Naive thymus-derived CD4-positive, alpha-beta T cell (primary cell): Measurements from ENCODE around the gene SORCS2. TPM values are rescaled to one million over a fixed set of nuclear protein-coding genes. Genes with fewer than 3 reads are reported as not detected.

ENCODE experiments used
- ATAC-seq: fragments of 150-1000 bp; cut with Tn5 transposase; 2 replicates; pipeline ENCODE4 v1.10.0; 2021; ENCODE audit warnings: mild to moderate bottlenecking, moderate library complexity
- CTCF ChIA-PET: fragments of 350-600 bp; sonication (Branson Sonifier 250); formaldehyde crosslinking; loops from one replicate; lab custom pipeline; 2021; ENCODE audit warnings: antibody characterized with exemption; lab: Charles Lee
- POLR2A ChIA-PET: fragments of 350-600 bp; sonication (Branson Sonifier 250); formaldehyde crosslinking; loops from one replicate; lab custom pipeline; 2021; ENCODE audit warnings: antibody characterized with exemption, inconsistent platforms; lab: Charles Lee
- DNase-seq, 9 donors: peaks; one replicate each; pipeline versions ENCODE4 v3.0.0 to v3.0.0-alpha.2; 2020 to 2022; ENCODE audit warnings: mixed read lengths in 1 of 9
- H3K27ac ChIP-seq: one replicate; pipeline ENCODE4 v1.7.0; 2013; ENCODE audit warnings: mild to moderate bottlenecking, low read depth, low read length, moderate library complexity
- H3K27me3 ChIP-seq, 2 donors: one replicate each; pipeline ENCODE4 v1.7.0; 2013; ENCODE audit warnings: low read length in 2 of 2, mild to moderate bottlenecking in 2 of 2, moderate library complexity in 2 of 2; ENCODE audit not compliant: control insufficient read depth in 2 of 2, insufficient read depth in 2 of 2
- H3K36me3 ChIP-seq, 3 experiments: 1 replicate in 2 of 3; 2 replicates in 1 of 3; pipeline ENCODE4 v1.7.0; 2013; ENCODE audit warnings: low read length in 3 of 3, mild to moderate bottlenecking in 3 of 3, moderate library complexity in 1 of 3; ENCODE audit not compliant: insufficient read depth in 3 of 3, control insufficient read depth in 2 of 3
- H3K4me1 ChIP-seq, 2 donors: one replicate each; pipeline ENCODE4 v1.7.0; 2013; ENCODE audit warnings: low read length in 2 of 2, mild to moderate bottlenecking in 2 of 2, moderate library complexity in 1 of 2; ENCODE audit not compliant: control insufficient read depth in 2 of 2, insufficient read depth in 2 of 2
- H3K4me3 ChIP-seq: 2 replicates; pipeline ENCODE4 v1.7.0; 2013; ENCODE audit warnings: mild to moderate bottlenecking, low read length
- H3K9me3 ChIP-seq, 3 experiments: 1 replicate in 2 of 3; 2 replicates in 1 of 3; pipeline ENCODE4 v1.7.0; 2013; ENCODE audit warnings: low read length in 3 of 3; ENCODE audit not compliant: control insufficient read depth in 2 of 3
- H3K27ac Mint-ChIP-seq, 9 donors: one replicate each; pipeline ENCODE4 v1.8.0; 2020 to 2022; ENCODE audit warnings: mixed read lengths in 9 of 9, mild to moderate bottlenecking in 8 of 9, moderate library complexity in 5 of 9, inconsistent platforms in 2 of 9
- H3K27me3 Mint-ChIP-seq, 5 donors: one replicate each; pipeline ENCODE4 v1.8.0; 2021 to 2022; ENCODE audit warnings: mixed read lengths in 5 of 5, mild to moderate bottlenecking in 1 of 5
- H3K36me3 Mint-ChIP-seq, 5 donors: one replicate each; pipeline ENCODE4 v1.8.0; 2020 to 2022; ENCODE audit warnings: mixed read lengths in 5 of 5, mild to moderate bottlenecking in 3 of 5, inconsistent platforms in 1 of 5
- H3K4me1 Mint-ChIP-seq, 7 donors: one replicate each; pipeline ENCODE4 v1.8.0; 2020 to 2022; ENCODE audit warnings: mixed read lengths in 7 of 7, mild to moderate bottlenecking in 3 of 7, inconsistent platforms in 1 of 7
- H3K4me3 Mint-ChIP-seq, 10 donors: one replicate each; pipeline ENCODE4 v1.8.0; 2020 to 2022; ENCODE audit warnings: mild to moderate bottlenecking in 10 of 10, mixed read lengths in 10 of 10, moderate library complexity in 6 of 10, inconsistent platforms in 2 of 10
- H3K9me3 Mint-ChIP-seq, 11 donors: one replicate each; pipeline ENCODE4 v1.8.0; 2020 to 2022; ENCODE audit warnings: mixed read lengths in 11 of 11, mild to moderate bottlenecking in 4 of 11, inconsistent platforms in 1 of 11, moderate library complexity in 1 of 11
- intact Hi-C, 2 donors: fragments of 100-400 bp; cut with micrococcal nuclease; formaldehyde crosslinking; loops; one replicate each; pipeline ENCODE4 v1.15.1; 2023
- polyA plus RNA-seq, 2 donors: library from polyadenylated mRNA; unstranded; fragments of 300-500 nt; fragmentation: Illumina TruSeq; gene quantifications; one replicate each; pipeline ENCODE4 v1.2.3, GENCODE V29; 2021
- total RNA-seq, 6 experiments: library from RNA in 5 of 6; stranded (reverse) in 5 of 6; gene quantifications; 1 replicate in 5 of 6; 2 replicates in 1 of 6; pipeline ENCODE4 v1.2.3 and lab custom pipeline; 2021 to 2026

Gene SORCS2
- total and polyA plus RNA-seq, 7 experiments from 2014 or later, result 0.10 TPM; not detected in 6

DNA sequence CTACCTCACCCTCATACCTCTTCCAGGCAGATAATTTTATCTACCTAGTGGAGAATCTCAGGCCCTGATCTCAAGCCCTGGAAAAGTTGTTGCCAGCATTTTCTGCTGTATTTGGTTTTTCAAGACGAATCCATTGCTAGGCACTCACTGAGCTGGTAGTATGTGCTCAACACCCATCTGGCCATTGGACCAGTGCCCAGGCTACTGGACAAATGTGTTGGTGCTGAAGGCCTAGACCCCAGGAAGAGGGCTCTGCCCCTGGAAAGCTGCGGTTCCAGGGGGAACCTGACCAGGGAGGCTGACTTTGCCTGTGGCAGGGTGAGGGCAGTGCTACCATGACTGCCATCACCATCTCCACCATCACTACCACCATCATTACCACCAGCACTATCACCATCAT lies 170.0 kb downstream of the SORCS2 start:
- intact Hi-C loops, result no loop called here
- CTCF ChIA-PET, result interaction anchor here (0.6 kb wide), 1 partner anchor 364 kb away, joined by 4 read pairs; no protein-coding TSS in a partner anchor
- H3K4me3 ChIP-seq, result no peak overlapping the region
- Mint-ChIP-seq H3K4me1 (peaks cover 0 to 4% (median 0%) of the 10 kb centered on the region in 7 donors), H3K36me3 (no peaks in the 10 kb centered on the region), H3K27ac (no peak overlapping the region), H3K9me3 (peaks cover 0 to 3% (median 0%) of the 10 kb centered on the region in 11 donors), H3K4me3 (no peak overlapping the region), H3K27me3 (peaks cover 0 to 18% (median 5%) of the 10 kb centered on the region in 5 donors)
- no peak for DNase-seq
- H3K27ac ChIP-seq, result no peak overlapping the region
- H3K4me1 ChIP-seq, result no peaks in the 10 kb centered on the region
- no peaks in the 10 kb centered on the region for H3K27me3 ChIP-seq
- POLR2A ChIA-PET, result no interaction called here
- no peak for ATAC-seq
- H3K9me3 ChIP-seq, result no peaks in the 10 kb centered on the region
- no peaks in the 10 kb centered on the region for H3K36me3 ChIP-seq

DNA sequence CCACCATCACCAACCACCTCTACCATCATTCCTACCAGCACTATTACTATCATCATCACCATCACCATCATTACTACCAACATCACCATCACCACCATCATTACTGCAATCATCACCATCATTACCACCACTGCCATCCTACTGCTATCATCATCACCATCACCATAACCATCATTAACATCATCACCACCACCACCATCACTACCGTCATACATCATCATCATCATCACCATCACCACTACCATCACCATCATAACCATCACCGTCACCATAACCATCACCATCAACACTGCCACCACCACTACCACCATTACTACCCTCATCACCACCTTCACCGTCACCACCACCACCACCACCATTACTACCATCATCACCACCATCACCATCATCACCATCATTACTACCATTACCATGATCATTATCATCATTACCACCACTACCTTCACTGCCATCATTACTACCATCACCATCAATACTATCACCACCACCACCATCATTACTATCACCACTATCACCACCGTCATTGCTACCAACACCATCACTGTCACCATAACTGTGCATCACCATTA lies 170.6 kb downstream of the SORCS2 start:
- ATAC-seq, result no peak
- ChIA-PET CTCF (no interaction called here), POLR2A (no interaction called here)
- H3K4me3 ChIP-seq, result no peak overlapping the region
- Mint-ChIP-seq H3K36me3 (no peaks in the 10 kb centered on the region), H3K27me3 (peaks cover 0 to 18% (median 5%) of the 10 kb centered on the region in 5 donors), H3K4me1 (peaks cover 0 to 4% (median 0%) of the 10 kb centered on the region in 7 donors), H3K27ac (no peak overlapping the region), H3K4me3 (no peak overlapping the region), H3K9me3 (peaks cover 0 to 3% (median 0%) of the 10 kb centered on the region in 11 donors)
- H3K27me3 ChIP-seq, result no peaks in the 10 kb centered on the region
- no peaks in the 10 kb centered on the region for H3K4me1 ChIP-seq
- no peaks in the 10 kb centered on the region for H3K9me3 ChIP-seq
- H3K36me3 ChIP-seq, result no peaks in the 10 kb centered on the region
- intact Hi-C loops, result no loop called here
- DNase-seq, result no peak
- no peak overlapping the region for H3K27ac ChIP-seq

DNA sequence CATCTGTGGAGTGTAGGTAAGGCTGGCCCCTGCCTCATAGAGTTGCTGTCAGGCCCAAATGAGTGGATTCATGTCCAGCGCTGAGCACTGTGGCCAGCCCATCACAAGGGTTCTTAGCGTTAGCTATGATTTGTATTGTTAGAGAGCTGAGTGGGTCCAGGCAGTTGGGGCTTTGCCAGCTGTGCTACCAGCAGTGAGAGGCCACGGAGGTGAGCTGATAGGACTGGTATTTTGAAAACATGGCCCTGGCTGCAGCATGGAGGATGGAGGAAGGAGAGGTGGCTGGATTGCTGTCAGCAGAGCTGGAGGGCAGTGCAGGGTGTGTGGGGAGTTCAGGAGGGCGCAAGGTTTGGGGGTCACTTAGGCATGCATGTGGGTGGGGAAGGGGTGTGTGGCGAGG lies 172.6 kb downstream of the SORCS2 start:
- H3K4me3 ChIP-seq, result no peak overlapping the region
- intact Hi-C loops, result no loop called here
- DNase-seq (no peak), ATAC-seq (no peak)
- H3K36me3 ChIP-seq, result no peaks in the 10 kb centered on the region
- CTCF ChIA-PET, result no interaction called here
- Mint-ChIP-seq H3K27ac (no peak overlapping the region), H3K4me1 (peaks cover 0 to 4% (median 0%) of the 10 kb centered on the region in 7 donors), H3K4me3 (no peak overlapping the region), H3K27me3 (peaks cover 0 to 29% (median 5%) of the 10 kb centered on the region in 5 donors), H3K9me3 (peaks cover 0 to 3% (median 0%) of the 10 kb centered on the region in 11 donors), H3K36me3 (no peaks in the 10 kb centered on the region)
- H3K27ac ChIP-seq, result no peak overlapping the region
- H3K4me1 ChIP-seq, result no peaks in the 10 kb centered on the region
- POLR2A ChIA-PET, result no interaction called here
- no peaks in the 10 kb centered on the region for H3K27me3 ChIP-seq
- H3K9me3 ChIP-seq, result no peaks in the 10 kb centered on the region

DNA sequence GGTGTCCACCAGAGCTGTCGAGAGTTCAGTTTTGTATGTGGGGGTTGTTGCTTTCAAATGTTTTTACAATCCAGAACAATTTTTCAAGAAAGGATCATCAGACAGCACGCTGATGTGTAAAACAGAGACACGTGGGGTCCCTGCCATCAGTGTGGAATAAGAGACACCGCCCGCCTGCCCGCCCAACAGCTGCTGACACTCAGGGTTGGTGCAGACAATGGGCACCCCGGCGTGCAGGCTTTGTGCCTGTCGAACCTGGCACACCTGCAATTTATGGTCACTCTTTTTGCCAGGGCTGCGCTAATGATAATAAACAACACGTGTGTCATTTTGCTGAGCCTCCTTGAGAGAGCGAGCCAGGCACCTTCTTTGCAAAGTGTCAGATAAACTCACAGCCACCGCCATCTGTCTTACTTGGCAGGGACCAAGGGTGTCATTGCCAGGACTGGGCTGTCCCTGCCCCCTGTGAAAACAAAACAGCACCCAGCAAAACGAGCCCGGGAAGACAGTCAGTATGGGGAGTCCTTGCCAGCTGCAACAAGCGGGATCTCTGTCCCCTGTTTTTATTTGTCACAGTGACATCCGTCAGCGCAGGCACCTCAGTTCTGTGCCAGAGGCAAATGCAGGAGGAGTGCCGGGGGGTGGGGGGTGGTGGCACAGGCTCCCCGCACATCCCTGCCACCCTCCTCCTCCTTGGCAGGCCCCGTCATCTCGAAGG lies 173.3 kb downstream of the SORCS2 start:
- H3K36me3 Mint-ChIP-seq, result no peaks in the 10 kb centered on the region
- no peaks in the 10 kb centered on the region for H3K36me3 ChIP-seq
- H3K27me3 ChIP-seq, result no peaks in the 10 kb centered on the region
- ChIA-PET POLR2A (no interaction called here), CTCF (no interaction called here)
- no peak overlapping the region for H3K4me3 Mint-ChIP-seq
- intact Hi-C loops, result no loop called here
- H3K4me1 Mint-ChIP-seq, result peaks cover 0 to 4% (median 0%) of the 10 kb centered on the region in 7 donors
- peaks cover 0 to 3% (median 0%) of the 10 kb centered on the region in 11 donors for H3K9me3 Mint-ChIP-seq
- no peak overlapping the region for H3K27ac Mint-ChIP-seq
- no peak overlapping the region for H3K4me3 ChIP-seq
- no peak for ATAC-seq
- peaks cover 0 to 29% (median 5%) of the 10 kb centered on the region in 5 donors for H3K27me3 Mint-ChIP-seq
- DNase-seq, result no peak
- H3K4me1 ChIP-seq, result no peaks in the 10 kb centered on the region
- no peak overlapping the region for H3K27ac ChIP-seq
- no peaks in the 10 kb centered on the region for H3K9me3 ChIP-seq

DNA sequence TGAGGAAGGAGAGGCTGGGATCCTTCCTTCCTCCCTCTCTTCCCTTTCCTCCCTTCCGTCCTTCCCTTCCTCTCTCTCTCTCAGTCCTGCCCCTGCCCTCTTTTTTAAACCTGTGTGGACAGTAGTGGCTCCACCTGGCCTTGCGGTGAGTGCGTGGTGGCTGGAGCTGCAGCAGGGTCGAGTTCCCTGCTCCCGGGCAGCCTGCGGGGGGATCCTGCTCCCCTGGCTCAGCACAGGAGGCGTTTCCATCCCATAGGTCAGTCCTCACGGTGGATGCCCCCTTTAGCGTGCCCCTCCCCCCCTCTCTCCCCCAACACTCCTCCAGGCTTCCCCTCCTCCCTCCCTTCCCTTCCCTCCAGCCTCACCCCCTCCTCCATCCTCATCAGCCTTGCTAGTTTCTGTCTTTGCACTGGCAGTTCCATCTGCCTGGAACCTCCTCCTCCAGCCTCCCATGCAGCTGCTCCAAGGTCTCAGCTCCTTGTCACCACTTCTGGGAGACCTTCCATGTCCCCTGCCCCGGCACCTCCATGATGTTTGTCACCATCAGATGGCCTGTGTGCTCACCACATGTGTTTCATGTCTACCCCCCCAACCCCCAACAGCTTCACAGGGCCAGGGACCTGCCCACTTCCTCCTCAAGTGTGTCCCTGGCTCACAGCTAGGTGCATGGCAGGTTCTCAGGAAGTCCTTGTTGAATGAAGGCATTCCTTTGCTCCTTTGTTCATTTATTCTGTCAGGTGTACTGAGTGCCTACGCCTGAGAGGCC lies 174.0 kb downstream of the SORCS2 start:
- ChIA-PET POLR2A (no interaction called here), CTCF (no interaction called here)
- H3K36me3 Mint-ChIP-seq, result no peaks in the 10 kb centered on the region
- peaks cover 0 to 3% (median 0%) of the 10 kb centered on the region in 11 donors for H3K9me3 Mint-ChIP-seq
- H3K36me3 ChIP-seq, result no peaks in the 10 kb centered on the region
- peaks cover 0 to 4% (median 0%) of the 10 kb centered on the region in 7 donors for H3K4me1 Mint-ChIP-seq
- H3K27ac Mint-ChIP-seq, result no peak overlapping the region
- DNase-seq (no peak), ATAC-seq (peak; percentile 10)
- intact Hi-C loops, result no loop called here
- H3K4me3 Mint-ChIP-seq, result no peak overlapping the region
- H3K4me1 ChIP-seq, result no peaks in the 10 kb centered on the region
- no peaks in the 10 kb centered on the region for H3K9me3 ChIP-seq
- no peak overlapping the region for H3K27ac ChIP-seq
- H3K27me3 ChIP-seq, result no peaks in the 10 kb centered on the region
- H3K27me3 Mint-ChIP-seq, result peaks cover 0 to 24% (median 5%) of the 10 kb centered on the region in 5 donors
- H3K4me3 ChIP-seq, result no peak overlapping the region

DNA sequence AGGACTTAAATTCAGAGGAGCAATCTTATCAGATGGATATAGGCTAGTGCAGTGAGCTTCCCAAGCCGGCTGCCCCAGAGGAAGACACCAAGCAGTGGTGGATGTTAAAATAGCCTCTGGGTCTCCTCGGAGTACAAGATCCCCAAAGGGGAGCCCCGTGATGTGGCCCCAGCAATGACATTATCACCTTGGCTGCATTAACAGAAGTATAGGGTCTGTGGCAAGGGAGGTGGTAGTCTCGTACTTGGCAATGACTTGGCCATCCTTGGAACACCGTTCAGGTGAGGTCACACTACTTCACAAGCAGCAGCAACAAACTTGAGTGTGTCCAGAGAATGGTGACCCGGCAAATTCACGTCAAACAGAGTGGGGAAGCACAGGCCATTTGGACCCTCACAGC lies 174.6 kb downstream of the SORCS2 start:
- Histone ChIP-seq H3K27me3 (no peaks in the 10 kb centered on the region), H3K36me3 (no peaks in the 10 kb centered on the region), H3K4me1 (no peaks in the 10 kb centered on the region), H3K27ac (no peak overlapping the region), H3K9me3 (no peaks in the 10 kb centered on the region), H3K4me3 (no peak overlapping the region)
- Mint-ChIP-seq H3K9me3 (peaks cover 0 to 3% (median 0%) of the 10 kb centered on the region in 11 donors), H3K27me3 (peaks cover 0 to 24% (median 5%) of the 10 kb centered on the region in 5 donors), H3K27ac (no peak overlapping the region), H3K36me3 (no peaks in the 10 kb centered on the region), H3K4me1 (peaks cover 0 to 4% (median 0%) of the 10 kb centered on the region in 7 donors), H3K4me3 (no peak overlapping the region)
- DNase-seq (no peak), ATAC-seq (no peak)
- CTCF ChIA-PET, result no interaction called here
- POLR2A ChIA-PET, result no interaction called here
- intact Hi-C loops, result no loop called here
